Left lung (tissue), 10 donors: ENCODE data around the gene ACSM5. TPM values are rescaled to one million over a fixed set of nuclear protein-coding genes. Genes with fewer than 3 reads are reported as not detected.

Experiments
- ATAC-seq: fragments of 200-7000 bp; cut with Tn5 transposase; one replicate; pipeline ENCODE4 v1.9.1; 2020; ENCODE audit warnings: moderate library complexity
- DNase-seq, 4 donors: peaks; one replicate each; pipeline ENCODE4 v3.0.0-alpha.2; 2013 to 2020
- H3K27ac ChIP-seq, 2 donors: fragments of 200-600 bp; sonication (generic) in 1 of 2; one replicate each; pipeline versions ENCODE4 v1.5.0 to v1.8.0; 2020 to 2021
- H3K27me3 ChIP-seq, 2 donors: fragments of 200-600 bp; sonication (generic) in 1 of 2; one replicate each; pipeline versions ENCODE4 v1.5.0 to v1.8.0; 2020 to 2021
- H3K36me3 ChIP-seq, 2 donors: fragments of 200-600 bp; sonication (generic) in 1 of 2; one replicate each; pipeline versions ENCODE4 v1.5.0 to v1.8.0; 2020 to 2021
- H3K4me1 ChIP-seq, 2 donors: fragments of 200-600 bp; one replicate each; pipeline ENCODE4 v1.8.0; 2021
- H3K4me3 ChIP-seq, 2 donors: fragments of 200-600 bp; sonication (generic) in 1 of 2; one replicate each; pipeline versions ENCODE4 v1.5.0 to v1.8.0; 2020 to 2021; ENCODE audit warnings: mild to moderate bottlenecking in 1 of 2
- H3K9me3 ChIP-seq, 2 donors: fragments of 200-600 bp; sonication (generic) in 1 of 2; one replicate each; pipeline versions ENCODE4 v1.5.0 to v1.8.0; 2020 to 2021
- CTCF ChIP-seq, 2 donors: fragments of 200-600 bp; sonication (generic) in 1 of 2; IDR thresholded peaks; one replicate each; pipeline versions ENCODE4 v1.5.0 to v1.8.0; 2021; ENCODE audit warnings: antibody characterized with exemption in 2 of 2
- intact Hi-C, 2 donors: fragments of 100-400 bp; cut with DNase I; formaldehyde crosslinking; loops; one replicate each; pipeline versions ENCODE4 v1.11.2 to v1.14.2; 2022
- polyA plus RNA-seq, 6 donors: library from polyadenylated mRNA; unstranded; fragments of 120-200 nt; gene quantifications; one replicate each; pipeline ENCODE4 v1.2.1, GENCODE V29; 2013; ENCODE audit not compliant: insufficient read length in 6 of 6
- total RNA-seq, 2 donors: library from RNA; stranded (reverse); fragmentation: NEBNext Ultra II Directional; extraction: Animal tissue kit (Norgen Biotek cat#: 25700); gene quantifications; one replicate each; pipeline ENCODE4 v1.2.1, GENCODE V29; 2021
- donor health status: DM: no; HTN: yes; CAD: no.
- donor health status: DM: no; HTN: no; CAD: no.

ACSM5 gene
- total and polyA plus RNA-seq, 8 donors = 0.24 to 3.1 (median 0.65) TPM

- DNase-seq (no peak), ATAC-seq (no peak)
- Histone ChIP-seq H3K36me3 (no peaks in the 10 kb centered on the region), H3K27me3 (peaks cover 0 to 3% of the 10 kb centered on the region in 2 donors), H3K4me3 (no peak overlapping the region), H3K4me1 (no peaks in the 10 kb centered on the region), H3K9me3 (no peaks in the 10 kb centered on the region), H3K27ac (no peak overlapping the region)
- intact Hi-C loops = no loop called here
- no peak for TF ChIP-seq CTCF (IDR thresholded peaks at IDR 0.05)
Observed at GRCh38 chr16:20369452-20370054, 39.8 kb upstream of the ACSM5 start.

- Histone ChIP-seq H3K36me3 (no peaks in the 10 kb centered on the region), H3K4me3 (no peak overlapping the region), H3K27me3 (peaks cover 0 to 6% of the 10 kb centered on the region in 2 donors), H3K9me3 (no peaks in the 10 kb centered on the region), H3K4me1 (no peaks in the 10 kb centered on the region), H3K27ac (no peak overlapping the region)
- no peak for DNase-seq
- ATAC-seq = no peak
- intact Hi-C loops = no loop called here
- TF ChIP-seq CTCF (IDR thresholded peaks at IDR 0.05) = no peak
Observed at GRCh38 chr16:20372701-20373100, 36.6 kb upstream of the ACSM5 start.

- ATAC-seq = no peak
- Histone ChIP-seq H3K27ac (no peak overlapping the region), H3K27me3 (peaks cover 0 to 22% of the 10 kb centered on the region in 2 donors), H3K4me3 (no peak overlapping the region), H3K36me3 (no peaks in the 10 kb centered on the region), H3K9me3 (no peaks in the 10 kb centered on the region), H3K4me1 (no peaks in the 10 kb centered on the region)
- no peak for DNase-seq
- intact Hi-C loops = no loop called here
- no peak for TF ChIP-seq CTCF (IDR thresholded peaks at IDR 0.05)
Observed at GRCh38 chr16:20377181-20377580, 32.2 kb upstream of the ACSM5 start.

GRCh38 chr16:20380782-20381181 is 28.6 kb upstream of the ACSM5 start:
- intact Hi-C loops = loop anchor here in 1 of 2 donors (10.0 kb wide), 1 partner anchor 486 kb away; no protein-coding TSS in a partner anchor
- no peak for ATAC-seq
- no peaks in the 10 kb centered on the region for H3K9me3 ChIP-seq
- H3K36me3 ChIP-seq = no peaks in the 10 kb centered on the region
- H3K27me3 ChIP-seq = peaks cover 0 to 16% of the 10 kb centered on the region in 2 donors
- DNase-seq = no peak
- H3K27ac ChIP-seq = no peak overlapping the region
- no peak overlapping the region for H3K4me3 ChIP-seq
- H3K4me1 ChIP-seq = no peaks in the 10 kb centered on the region
- no peak for TF ChIP-seq CTCF (IDR thresholded peaks at IDR 0.05)

GRCh38 chr16:20382202-20382948 is 27.0 kb upstream of the ACSM5 start:
- no peak for ATAC-seq
- H3K36me3 ChIP-seq = no peaks in the 10 kb centered on the region
- DNase-seq = no peak
- H3K27ac ChIP-seq = no peak overlapping the region
- TF ChIP-seq CTCF (IDR thresholded peaks at IDR 0.05) = no peak
- peaks cover 0 to 6% of the 10 kb centered on the region in 2 donors for H3K4me1 ChIP-seq
- intact Hi-C loops = loop anchor here in 1 of 2 donors (10.0 kb wide), 1 partner anchor 488 kb away; no protein-coding TSS in a partner anchor
- no peaks in the 10 kb centered on the region for H3K9me3 ChIP-seq
- no peak overlapping the region for H3K4me3 ChIP-seq
- H3K27me3 ChIP-seq = peaks cover 0 to 25% of the 10 kb centered on the region in 2 donors
